IMR-90 (cell line): ENCODE measurements around the gene CNPY4. TPM values are rescaled to one million over a fixed set of nuclear protein-coding genes. Genes with fewer than 3 reads are reported as not detected.

Experiments used
- ATAC-seq: fragments of 200-7000 bp; cut with Tn5 transposase; 2 replicates; pipeline ENCODE4 v1.9.1; 2020; ENCODE audit warnings: low read depth, mild to moderate bottlenecking, moderate library complexity
- BruUV-seq: library from RNA; stranded (reverse); fragments of 400-500 nt; replicated peaks from 2 replicates; lab custom pipeline; 2021; lab: Mats Ljungman, UMichigan
- CTCF ChIA-PET: fragments of 300-600 bp; formaldehyde crosslinking; extraction: SDS; loops from one replicate; lab custom pipeline; 2021; ENCODE audit warnings: antibody characterized with exemption; lab: Yijun Ruan, JAX
- POLR2A ChIA-PET: fragments of 300-600 bp; sonication (Branson Sonifier 250); formaldehyde crosslinking; loops from one replicate; lab custom pipeline; 2022; ENCODE audit warnings: antibody characterized with exemption; ENCODE audit not compliant: unreplicated experiment; lab: Charles Lee
- DNase-seq: peaks from one replicate; pipeline ENCODE4 v3.0.0; 2013
- H2AFZ ChIP-seq: replicated peaks from 2 replicates; pipeline ENCODE3; 2013; ENCODE audit warnings: low read length, mild to moderate bottlenecking; ENCODE audit not compliant: poor library complexity
- H2AK5ac ChIP-seq: 2 replicates; pipeline ENCODE4 v1.6.1; 2013; ENCODE audit warnings: low read depth, low read length, inconsistent platforms
- H2AK9ac ChIP-seq: replicated peaks from 2 replicates; pipeline ENCODE3; 2013; ENCODE audit warnings: mild to moderate bottlenecking, low read depth, low read length, moderate library complexity; ENCODE audit not compliant: poor library complexity
- H2BK120ac ChIP-seq: 2 replicates; pipeline ENCODE4 v1.6.1; 2013; ENCODE audit warnings: low read depth, low read length, inconsistent platforms
- H2BK15ac ChIP-seq: 3 replicates; pipeline ENCODE4 v1.6.1; 2013; ENCODE audit warnings: low read depth, low read length, inconsistent platforms
- H2BK20ac ChIP-seq: 2 replicates; pipeline ENCODE4 v1.6.1; 2013; ENCODE audit warnings: low read depth, mild to moderate bottlenecking, inconsistent platforms, low read length, moderate library complexity
- H2BK5ac ChIP-seq: 2 replicates; pipeline ENCODE4 v1.6.1; 2013; ENCODE audit warnings: mild to moderate bottlenecking, low read depth, low read length, inconsistent platforms; ENCODE audit not compliant: poor library complexity, severe bottlenecking
- H3K14ac ChIP-seq: replicated peaks from 2 replicates; pipeline ENCODE4 v1.6.1; 2013; ENCODE audit warnings: low read depth, low read length, inconsistent platforms
- H3K18ac ChIP-seq: 2 replicates; pipeline ENCODE4 v1.6.1; 2013; ENCODE audit warnings: low read depth, low read length, control low read depth
- H3K23ac ChIP-seq: 2 replicates; pipeline ENCODE4 v1.6.1; 2013; ENCODE audit warnings: low read depth, low read length, inconsistent platforms
- H3K27ac ChIP-seq: 2 replicates; pipeline ENCODE4 v1.5.1; 2013; ENCODE audit warnings: mild to moderate bottlenecking, control low read depth, low read length; ENCODE audit not compliant: insufficient read depth
- H3K27me3 ChIP-seq: 2 replicates; pipeline ENCODE4 v1.6.1; 2013; ENCODE audit warnings: low read length; ENCODE audit not compliant: control insufficient read depth, insufficient read depth
- H3K36me3 ChIP-seq: 2 replicates; pipeline ENCODE4 v1.6.1; 2013; ENCODE audit warnings: low read length, mixed read lengths; ENCODE audit not compliant: control insufficient read depth, insufficient read depth
- H3K4ac ChIP-seq: 2 replicates; pipeline ENCODE4 v1.6.1; 2013; ENCODE audit warnings: low read depth, low read length, inconsistent platforms
- H3K4me1 ChIP-seq: 2 replicates; pipeline ENCODE4 v1.6.1; 2013; ENCODE audit warnings: low read length, mixed read lengths; ENCODE audit not compliant: control insufficient read depth, insufficient read depth
- H3K4me2 ChIP-seq: 2 replicates; pipeline ENCODE4 v1.6.1; 2013; ENCODE audit warnings: low read depth, mild to moderate bottlenecking, control low read depth, low read length, moderate library complexity
- H3K4me3 ChIP-seq: 2 replicates; pipeline ENCODE4 v1.5.1; 2013; ENCODE audit warnings: low read depth, mild to moderate bottlenecking, control low read depth, low read length, moderate library complexity; ENCODE audit not compliant: insufficient read depth
- H3K56ac ChIP-seq: 2 replicates; pipeline ENCODE4 v1.6.1; 2013; ENCODE audit warnings: low read length, inconsistent platforms; ENCODE audit not compliant: insufficient read depth; ENCODE audit errors: extremely low read depth
- H3K79me1 ChIP-seq, 2 experiments: 2 replicates each; pipeline ENCODE4 v1.6.1; 2013; ENCODE audit warnings: low read length in 2 of 2, inconsistent platforms in 1 of 2, low read depth in 1 of 2
- H3K9ac ChIP-seq: 2 replicates; pipeline ENCODE4 v1.6.1; 2013; ENCODE audit warnings: low read depth, low read length, control low read depth
- H3K9me1 ChIP-seq: 2 replicates; pipeline ENCODE4 v1.6.1; 2013; ENCODE audit warnings: low read length, inconsistent platforms; ENCODE audit not compliant: insufficient read depth
- H3K9me3 ChIP-seq: 2 replicates; pipeline ENCODE4 v1.6.1; 2013; ENCODE audit warnings: low read length; ENCODE audit not compliant: control insufficient read depth, insufficient read depth
- H4K20me1 ChIP-seq: 2 replicates; pipeline ENCODE4 v1.6.1; 2013; ENCODE audit warnings: low read length, inconsistent platforms; ENCODE audit not compliant: insufficient read depth
- H4K5ac ChIP-seq: 2 replicates; pipeline ENCODE4 v1.6.1; 2013; ENCODE audit warnings: mild to moderate bottlenecking, low read depth, low read length, control low read depth
- H4K8ac ChIP-seq, 2 experiments: 2 replicates each; pipeline ENCODE4 v1.6.1; 2013; ENCODE audit warnings: low read depth in 2 of 2, low read length in 2 of 2, control low read depth in 1 of 2, inconsistent platforms in 1 of 2
- H4K91ac ChIP-seq: 2 replicates; pipeline ENCODE4 v1.6.1; 2013; ENCODE audit warnings: low read depth, low read length, inconsistent platforms; ENCODE audit not compliant: insufficient read depth
- CEBPB ChIP-seq: IDR thresholded peaks from 2 replicates; pipeline ENCODE4 v1.6.1; 2012; ENCODE audit warnings: low read depth, low read length, improper control_type of control experiment
- CHD1 ChIP-seq: IDR thresholded peaks from 2 replicates; pipeline ENCODE4 v1.6.1; 2012; ENCODE audit warnings: low read depth, low read length, improper control_type of control experiment
- FOS ChIP-seq: fragments of 150-350 bp; IDR thresholded peaks from 2 replicates; pipeline ENCODE4 v1.6.1; 2016; ENCODE audit warnings: low read depth, low read length
- MAFK ChIP-seq: IDR thresholded peaks from 2 replicates; pipeline ENCODE4 v1.6.1; 2012; ENCODE audit warnings: low read depth, low read length, improper control_type of control experiment
- MAZ ChIP-seq: IDR thresholded peaks from 2 replicates; pipeline ENCODE4 v1.6.1; 2012; ENCODE audit warnings: low read depth, mild to moderate bottlenecking, low read length, improper control_type of control experiment, moderate library complexity, borderline replicate concordance
- MXI1 ChIP-seq: IDR thresholded peaks from 2 replicates; pipeline ENCODE4 v1.6.1; 2012; ENCODE audit warnings: low read depth, mild to moderate bottlenecking, low read length, moderate library complexity, borderline replicate concordance
- NFE2L2 ChIP-seq: fragments of 150-350 bp; IDR thresholded peaks from 2 replicates; pipeline ENCODE4 v1.6.1; 2016; ENCODE audit warnings: low read depth, mild to moderate bottlenecking, low read length
- RAD21 ChIP-seq: IDR thresholded peaks from 2 replicates; pipeline ENCODE4 v1.6.1; 2012; ENCODE audit warnings: low read length, improper control_type of control experiment
- RCOR1 ChIP-seq: IDR thresholded peaks from 2 replicates; pipeline ENCODE4 v1.6.1; 2012; ENCODE audit warnings: mild to moderate bottlenecking, low read length, improper control_type of control experiment; ENCODE audit not compliant: insufficient replicate concordance
- RFX5 ChIP-seq: IDR thresholded peaks from 2 replicates; pipeline ENCODE4 v1.8.0; 2012; ENCODE audit warnings: low read depth, mild to moderate bottlenecking, low read length, moderate library complexity
- WGBS, 2 experiments: methylation state at CpG; one replicate each; pipeline versions ENCODE4 v1.1.5 to v1.1.7; 2013; ENCODE audit warnings: missing lambda C conversion rate in 2 of 2; ENCODE audit not compliant: insufficient read length in 1 of 2; ENCODE audit errors: extremely low coverage in 2 of 2; 5-methylcytosine and 5-hydroxymethylcytosine counted together
- dilution Hi-C: fragments of 300-500 bp; cut with HindIII; formaldehyde crosslinking; loops from one replicate; pipeline ENCODE4 v1.14.3; 2018; ENCODE audit warnings: low sequenced_read_pairs; ENCODE audit not compliant: unreplicated experiment
- in situ Hi-C: fragments of 300-500 bp; cut with MboI; formaldehyde crosslinking; loops from 3 replicates; pipeline ENCODE4 v1.14.3; 2019; ENCODE audit warnings: low sequenced_read_pairs, inconsistent platforms, mixed read lengths
- intact Hi-C: fragments of 100-400 bp; cut with micrococcal nuclease; formaldehyde crosslinking; loops from 2 replicates; pipeline ENCODE4 v1.10.0; 2022
- polyA plus RNA-seq, 3 experiments: library from polyadenylated mRNA; depleted of rRNA; stranded (reverse); fragments of >200 nt; gene quantifications; 2 replicates each; pipeline ENCODE4 v1.2.3, GENCODE V29; 2012; ENCODE audit warnings: low replicate concordance in 1 of 3
- total RNA-seq: library from RNA; depleted of rRNA; stranded (reverse); fragments of >200 nt; gene quantifications from 2 replicates; pipeline ENCODE4 v1.2.3, GENCODE V29; 2012
- TF ChIP-seq, protein P1 (sequence below): conservative IDR thresholded peaks from 2 replicates; pipeline ENCODE4 v1.5.1; 2012; ENCODE audit warnings: mild to moderate bottlenecking, low read depth, low read length, improper control_type of control experiment
- TF ChIP-seq, protein P2 (sequence below): fragments of 150-350 bp; IDR thresholded peaks from 2 replicates; pipeline ENCODE4 v1.6.1; 2016; ENCODE audit warnings: low read depth, mild to moderate bottlenecking, low read length, moderate library complexity, borderline replicate concordance

The CNPY4 gene
- total and polyA plus RNA-seq, 2 of the 4 experiments (the other 2 are of a cell fraction) = 13.3 to 21.9 TPM

DNA sequence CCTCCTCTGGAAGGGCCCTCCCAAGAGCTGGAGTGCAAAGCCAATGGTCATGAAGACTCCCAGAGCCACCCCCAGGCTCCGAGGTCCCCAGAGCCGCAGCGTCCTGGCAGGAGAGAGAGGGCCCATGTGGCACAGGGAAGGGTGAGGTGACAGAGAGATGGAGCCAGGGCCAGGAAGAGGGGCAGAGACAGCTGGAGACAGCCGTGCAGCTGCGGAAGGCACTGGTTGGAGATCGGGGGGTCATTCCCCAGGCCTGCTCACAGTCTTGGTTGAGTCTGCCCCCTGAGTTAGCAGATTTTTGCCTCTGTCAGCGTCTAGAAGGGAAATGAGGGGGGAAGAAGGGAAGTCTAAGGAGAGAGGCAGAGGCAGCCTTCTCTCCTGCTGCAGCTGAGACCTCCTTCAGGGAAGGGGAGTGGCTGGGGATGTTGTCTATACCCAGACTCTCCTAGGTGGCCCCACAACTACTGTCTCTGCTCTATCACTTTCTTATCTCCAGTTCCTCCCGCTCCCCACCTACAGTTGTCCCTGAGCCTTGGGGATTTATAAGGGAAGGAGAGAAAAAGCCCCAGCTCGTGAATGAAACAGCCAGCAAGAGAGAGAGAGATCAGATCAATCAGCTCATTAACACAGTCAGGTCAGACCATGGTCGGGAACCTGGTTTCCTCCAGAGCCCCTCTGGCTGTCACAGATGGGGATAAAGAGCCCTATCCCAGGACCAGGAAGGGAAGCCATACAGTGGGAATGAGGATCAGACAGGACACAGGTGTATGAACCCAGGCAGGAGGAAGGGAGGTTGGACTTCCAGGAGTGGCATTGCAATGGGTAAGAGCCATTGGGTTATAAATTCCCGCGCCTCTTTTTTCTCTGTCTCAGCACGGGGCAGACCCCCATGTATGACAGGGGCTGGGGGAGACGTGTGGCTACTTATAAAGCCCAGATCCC is 47.8 kb downstream of the CNPY4 start:
- Histone ChIP-seq H3K9ac (peak overlapping the region; percentile 61; the same call in 1 of the 2 replicates), H3K27me3 (no peaks in the 10 kb centered on the region), H3K4me2 (peak overlapping the region; percentile 78; the same call in 1 of the 2 replicates), H2AFZ (peak overlapping the region; percentile 94), H3K23ac (peak overlapping the region; percentile 54), H3K9me1 (peaks cover 3% of the 10 kb centered on the region; the same call in 1 of the 2 replicates), H2BK20ac (0 out of 2 replicates have a peak overlapping the region, but pooled peaks have one; percentile 5), H4K20me1 (no peaks in the 10 kb centered on the region), H2BK5ac (no peak overlapping the region), H2BK120ac (peak overlapping the region; percentile 70), H4K91ac (peak overlapping the region; percentile 60; the same call in 1 of the 2 replicates), H2AK5ac (peak overlapping the region; percentile 23; the same call in 1 of the 2 replicates), H3K4me3 (peak overlapping the region; percentile 39; the same call in 1 of the 2 replicates), H2BK15ac (no peak overlapping the region; the same call in 1 of the 3 replicates), H2AK9ac (peak overlapping the region; percentile 82), H3K9me3 (no peaks in the 10 kb centered on the region), H3K27ac (no peak overlapping the region), H3K4me1 (peaks cover 6% of the 10 kb centered on the region), H3K14ac (peak overlapping the region; percentile 87), H3K79me1 (peaks cover 0 to 8% of the 10 kb centered on the region in 2 experiments; a peak in 1 of 4 replicates), H3K56ac (no peak overlapping the region), H3K36me3 (peaks cover 3% of the 10 kb centered on the region; the same call in 1 of the 2 replicates), H3K4ac (peak overlapping the region; percentile 84), H4K5ac (no peak overlapping the region; the same call in 1 of the 2 replicates), H3K18ac (no peak overlapping the region), H4K8ac (peak overlapping the region; percentile 82 to 91; a peak in 2 of 4 replicates)
- intact Hi-C loops (no loop called here), in situ Hi-C loops (no loop called here), dilution Hi-C loops (no loop called here)
- DNase-seq = no peak
- BruUV-seq = no TSS peak
- ChIA-PET CTCF (interaction anchor here (0.9 to 1.0 kb wide), 2 partner anchors 10 to 12 kb away, joined by 3 to 5 read pairs; partner anchors contain the start of genes GPC2 and STAG3), POLR2A (interaction anchor here (1.0 kb wide), 1 partner anchor 10 kb away, joined by 4 read pairs; the partner anchor contains the start of gene GPC2)
- 37% methylated on average over 3 of the region's 14 CpGs; no CpG with 5 or more reads in 1 of the 2 experiments for WGBS, 2 experiments
- no peak for ATAC-seq
- TF ChIP-seq CHD1 = no peak
- TF ChIP-seq NFE2L2 = no peak
- TF ChIP-seq MXI1 = no peak
- no peak for TF ChIP-seq RAD21
- no peak for TF ChIP-seq CEBPB
- no peak for TF ChIP-seq MAFK
- TF ChIP-seq RFX5 = no peak
- TF ChIP-seq, protein P1, sequence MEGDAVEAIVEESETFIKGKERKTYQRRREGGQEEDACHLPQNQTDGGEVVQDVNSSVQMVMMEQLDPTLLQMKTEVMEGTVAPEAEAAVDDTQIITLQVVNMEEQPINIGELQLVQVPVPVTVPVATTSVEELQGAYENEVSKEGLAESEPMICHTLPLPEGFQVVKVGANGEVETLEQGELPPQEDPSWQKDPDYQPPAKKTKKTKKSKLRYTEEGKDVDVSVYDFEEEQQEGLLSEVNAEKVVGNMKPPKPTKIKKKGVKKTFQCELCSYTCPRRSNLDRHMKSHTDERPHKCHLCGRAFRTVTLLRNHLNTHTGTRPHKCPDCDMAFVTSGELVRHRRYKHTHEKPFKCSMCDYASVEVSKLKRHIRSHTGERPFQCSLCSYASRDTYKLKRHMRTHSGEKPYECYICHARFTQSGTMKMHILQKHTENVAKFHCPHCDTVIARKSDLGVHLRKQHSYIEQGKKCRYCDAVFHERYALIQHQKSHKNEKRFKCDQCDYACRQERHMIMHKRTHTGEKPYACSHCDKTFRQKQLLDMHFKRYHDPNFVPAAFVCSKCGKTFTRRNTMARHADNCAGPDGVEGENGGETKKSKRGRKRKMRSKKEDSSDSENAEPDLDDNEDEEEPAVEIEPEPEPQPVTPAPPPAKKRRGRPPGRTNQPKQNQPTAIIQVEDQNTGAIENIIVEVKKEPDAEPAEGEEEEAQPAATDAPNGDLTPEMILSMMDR = no peak
- TF ChIP-seq RCOR1 = no peak
- TF ChIP-seq, protein P2, sequence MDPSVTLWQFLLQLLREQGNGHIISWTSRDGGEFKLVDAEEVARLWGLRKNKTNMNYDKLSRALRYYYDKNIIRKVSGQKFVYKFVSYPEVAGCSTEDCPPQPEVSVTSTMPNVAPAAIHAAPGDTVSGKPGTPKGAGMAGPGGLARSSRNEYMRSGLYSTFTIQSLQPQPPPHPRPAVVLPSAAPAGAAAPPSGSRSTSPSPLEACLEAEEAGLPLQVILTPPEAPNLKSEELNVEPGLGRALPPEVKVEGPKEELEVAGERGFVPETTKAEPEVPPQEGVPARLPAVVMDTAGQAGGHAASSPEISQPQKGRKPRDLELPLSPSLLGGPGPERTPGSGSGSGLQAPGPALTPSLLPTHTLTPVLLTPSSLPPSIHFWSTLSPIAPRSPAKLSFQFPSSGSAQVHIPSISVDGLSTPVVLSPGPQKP = no peak
- TF ChIP-seq FOS = no peak
- no peak for TF ChIP-seq MAZ
